HFF-Myc (cell line): ENCODE results near the gene MEX3B.
"Not testable (repeated sequence)": the region's sequence is repeated elsewhere in the genome, so short reads cannot be mapped to it uniquely, and the experiment has no call there.

Experiments
- DNase-seq: peaks from one replicate; pipeline ENCODE4 v3.0.0-alpha.2; 2011; ENCODE audit warnings: low read depth; ENCODE audit errors: extremely low read depth
- H3K4me3 ChIP-seq: replicated peaks from 2 replicates; pipeline ENCODE4 v1.5.1; 2011; ENCODE audit warnings: low read depth, mild to moderate bottlenecking, control low read depth, low read length
- TF ChIP-seq, protein P1 (sequence below): IDR thresholded peaks from 2 replicates; pipeline ENCODE4 v1.5.1; 2012; ENCODE audit warnings: mild to moderate bottlenecking, low read depth, low read length, control low read depth; ENCODE audit errors: missing control alignments

The MEX3B gene

GRCh38 chr15:82012908-82013307 is 32.9 kb downstream of the MEX3B start:
- no peak for DNase-seq
- no peak overlapping the region for H3K4me3 ChIP-seq
- TF ChIP-seq, protein P1, sequence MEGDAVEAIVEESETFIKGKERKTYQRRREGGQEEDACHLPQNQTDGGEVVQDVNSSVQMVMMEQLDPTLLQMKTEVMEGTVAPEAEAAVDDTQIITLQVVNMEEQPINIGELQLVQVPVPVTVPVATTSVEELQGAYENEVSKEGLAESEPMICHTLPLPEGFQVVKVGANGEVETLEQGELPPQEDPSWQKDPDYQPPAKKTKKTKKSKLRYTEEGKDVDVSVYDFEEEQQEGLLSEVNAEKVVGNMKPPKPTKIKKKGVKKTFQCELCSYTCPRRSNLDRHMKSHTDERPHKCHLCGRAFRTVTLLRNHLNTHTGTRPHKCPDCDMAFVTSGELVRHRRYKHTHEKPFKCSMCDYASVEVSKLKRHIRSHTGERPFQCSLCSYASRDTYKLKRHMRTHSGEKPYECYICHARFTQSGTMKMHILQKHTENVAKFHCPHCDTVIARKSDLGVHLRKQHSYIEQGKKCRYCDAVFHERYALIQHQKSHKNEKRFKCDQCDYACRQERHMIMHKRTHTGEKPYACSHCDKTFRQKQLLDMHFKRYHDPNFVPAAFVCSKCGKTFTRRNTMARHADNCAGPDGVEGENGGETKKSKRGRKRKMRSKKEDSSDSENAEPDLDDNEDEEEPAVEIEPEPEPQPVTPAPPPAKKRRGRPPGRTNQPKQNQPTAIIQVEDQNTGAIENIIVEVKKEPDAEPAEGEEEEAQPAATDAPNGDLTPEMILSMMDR = no peak

GRCh38 chr15:82005239-82005638 is 40.6 kb downstream of the MEX3B start:
- H3K4me3 ChIP-seq = no peak overlapping the region
- TF ChIP-seq, protein P1 = no peak
- no peak for DNase-seq

GRCh38 chr15:82003916-82004315 is 41.9 kb downstream of the MEX3B start:
- TF ChIP-seq, protein P1 = no peak
- no peak for DNase-seq
- H3K4me3 ChIP-seq = no peak overlapping the region

GRCh38 chr15:81995081-81995480 is 50.7 kb downstream of the MEX3B start:
- not testable (repeated sequence) for H3K4me3 ChIP-seq

DNA sequence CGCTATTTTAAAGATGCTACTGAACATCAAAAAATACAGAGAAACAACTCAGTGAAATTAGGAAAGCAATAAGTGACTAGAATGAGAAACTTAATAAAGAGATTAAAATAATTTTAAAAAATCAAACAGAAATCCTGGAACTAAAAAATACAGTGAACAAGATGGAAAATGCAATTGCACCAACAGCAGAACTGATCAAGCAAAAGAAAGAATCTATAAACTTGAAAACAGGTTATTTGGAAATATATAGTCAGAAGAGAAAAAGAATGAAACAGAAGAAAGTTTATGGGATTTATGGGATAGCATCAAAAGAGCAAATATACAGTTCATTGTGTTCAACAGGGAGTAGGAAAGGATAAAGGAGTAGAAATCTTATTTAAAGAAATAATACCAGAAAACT is 53.3 kb downstream of the MEX3B start:
- no peak for DNase-seq
- H3K4me3 ChIP-seq = no peak overlapping the region
- TF ChIP-seq, protein P1 = no peak

More at GRCh38 chr15:81995081-81995480, 50.7 kb downstream of the MEX3B start:
- DNase-seq = not testable (repeated sequence)
